ENCODE data around the gene LARGE1.
A peak's percentile ranks its signal among the peaks of the same experiment; 100 is the strongest.
"Not testable (repeated sequence)": the region's sequence is repeated elsewhere in the genome, so short reads cannot be mapped to it uniquely, and the experiment has no call there.

The LARGE1 gene

DNA sequence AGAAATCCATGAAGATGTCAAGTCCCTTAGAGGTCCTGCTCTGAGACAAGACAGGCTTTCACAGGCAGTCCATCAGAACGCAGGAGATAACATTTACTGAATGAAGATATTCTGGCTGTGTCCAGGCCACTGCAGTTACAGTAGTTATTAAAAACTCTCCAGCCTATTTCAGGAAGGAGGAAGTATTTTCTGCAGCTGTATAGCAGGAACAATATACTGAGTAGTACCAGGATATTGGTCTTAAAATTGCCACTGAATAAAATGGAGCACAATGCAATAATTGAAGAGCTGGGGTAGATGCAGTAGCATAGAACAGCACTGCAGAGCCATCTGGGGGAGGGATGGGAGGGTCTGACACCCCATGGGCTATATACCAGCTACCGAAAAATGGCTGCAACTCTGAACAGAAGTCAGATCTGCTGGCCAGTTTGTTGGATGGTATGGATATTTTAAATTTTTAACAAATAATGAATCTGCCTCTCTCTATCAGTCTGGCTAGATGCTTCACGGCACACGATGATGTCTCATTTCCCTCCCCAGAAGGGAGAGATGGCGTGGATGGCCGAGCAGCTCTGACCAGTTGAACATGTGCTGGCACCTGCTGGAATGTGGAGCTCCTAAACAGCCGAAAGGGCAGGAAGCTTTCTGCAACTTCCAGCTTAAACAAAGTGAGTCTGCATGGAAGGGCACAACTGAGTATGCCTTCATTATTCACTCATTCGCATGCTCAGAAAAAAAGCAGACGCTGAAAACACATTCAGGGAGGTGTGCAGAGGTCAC is 520.0 kb downstream of the LARGE1 start:
- DNase-seq, result no peak

DNA sequence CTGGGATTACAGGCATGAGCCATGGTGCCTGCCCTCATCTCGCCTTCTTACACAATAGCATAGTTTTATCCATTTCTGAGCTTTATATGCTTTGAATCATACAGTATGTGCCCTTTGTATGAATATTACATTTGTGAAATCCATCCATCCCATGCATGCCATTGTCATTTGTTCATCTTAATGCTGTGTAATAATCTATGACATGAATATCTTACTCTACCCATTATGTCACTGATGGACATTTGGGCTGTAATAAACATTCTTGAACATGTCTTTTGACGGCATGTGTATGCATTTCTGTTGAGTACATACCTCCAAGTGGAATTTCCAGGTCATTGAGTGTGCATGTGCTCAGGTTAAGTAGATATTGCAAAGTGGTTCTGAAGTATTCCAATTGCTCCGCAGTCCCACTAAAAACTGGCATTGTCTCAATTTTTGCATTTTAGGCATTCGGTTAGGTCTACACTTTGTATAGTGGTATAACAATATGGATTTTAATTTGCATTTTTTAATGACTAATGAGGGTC is 522.8 kb downstream of the LARGE1 start:
- DNase-seq, result no peak

DNA sequence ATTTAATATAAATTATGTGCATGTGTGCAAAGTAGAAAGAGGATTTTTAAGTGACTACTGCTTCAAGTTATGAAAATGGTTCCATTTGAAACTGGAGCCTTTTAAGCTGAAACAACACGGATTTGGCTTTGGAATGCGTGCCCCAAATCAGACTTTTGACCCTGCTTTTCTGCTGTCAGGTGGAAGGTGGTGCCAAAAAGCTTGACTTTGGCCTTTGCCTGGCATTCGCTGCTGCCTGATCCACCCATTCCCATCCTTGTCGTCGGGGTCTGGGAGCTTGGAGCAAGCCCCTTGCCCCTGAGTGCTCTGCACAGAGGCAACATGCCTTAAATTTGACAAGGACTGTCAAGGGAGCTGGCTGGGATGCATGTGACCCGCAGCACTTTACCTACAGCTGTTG is 526.8 kb downstream of the LARGE1 start:
- no peak for DNase-seq

DNA sequence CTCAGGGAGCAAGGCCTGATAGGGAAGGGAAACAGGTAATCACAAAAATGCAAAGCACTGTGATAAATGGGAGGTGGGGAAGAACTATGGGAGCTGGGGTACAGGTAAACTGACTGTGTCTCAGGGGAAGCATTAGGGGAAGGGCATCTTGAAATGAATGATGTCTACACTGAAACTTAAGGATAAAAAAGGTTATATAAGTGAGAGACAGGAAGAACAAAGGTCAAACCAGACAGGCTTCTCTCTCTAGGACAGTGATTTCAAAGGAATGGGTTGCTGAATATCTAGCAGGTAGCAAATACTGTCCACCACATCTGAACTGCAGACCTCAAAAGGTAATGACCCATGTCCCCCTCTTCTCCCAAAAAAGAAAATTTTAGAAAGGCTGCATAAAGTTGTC is 529.0 kb downstream of the LARGE1 start:
- DNase-seq, result no peak

DNA sequence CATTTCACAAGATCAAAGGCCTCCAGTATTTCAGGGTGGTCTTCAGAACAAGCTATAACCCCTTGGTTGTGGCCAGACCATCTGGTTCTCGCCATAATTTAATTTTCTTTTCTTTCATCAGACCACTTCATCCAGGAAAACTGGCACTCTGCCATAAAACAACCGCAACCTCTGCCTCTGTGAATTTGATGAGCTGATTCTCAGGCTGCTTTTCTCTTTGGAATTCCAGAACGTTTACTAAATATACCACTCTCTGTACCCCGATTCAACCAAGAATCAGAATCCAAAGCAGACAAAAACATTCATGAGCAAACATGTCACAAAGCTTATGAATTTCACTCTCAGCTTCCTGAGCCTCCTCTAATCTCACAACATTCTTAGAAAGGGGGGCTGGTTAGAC is 530.3 kb downstream of the LARGE1 start:
- no peak for DNase-seq

DNA sequence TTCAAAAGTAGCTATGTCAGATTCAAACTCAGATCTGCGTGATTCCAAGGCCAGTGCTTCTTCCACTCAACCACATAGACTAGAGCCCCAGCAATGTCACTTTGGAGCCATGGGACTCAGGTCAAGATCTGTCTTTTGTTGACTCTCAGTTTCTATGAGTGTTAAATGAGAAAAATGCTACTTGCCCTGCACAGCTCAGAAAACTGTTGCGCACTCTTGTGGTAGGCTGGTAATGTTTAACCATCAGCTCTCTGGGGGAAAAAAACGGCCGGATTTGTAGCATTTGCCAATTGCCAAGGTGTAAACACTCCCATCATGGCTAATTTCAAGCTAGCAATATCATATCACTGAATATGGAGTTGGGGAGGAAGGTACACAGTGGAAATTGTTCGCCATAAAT is 534.0 kb downstream of the LARGE1 start:
- no peak for DNase-seq

DNA sequence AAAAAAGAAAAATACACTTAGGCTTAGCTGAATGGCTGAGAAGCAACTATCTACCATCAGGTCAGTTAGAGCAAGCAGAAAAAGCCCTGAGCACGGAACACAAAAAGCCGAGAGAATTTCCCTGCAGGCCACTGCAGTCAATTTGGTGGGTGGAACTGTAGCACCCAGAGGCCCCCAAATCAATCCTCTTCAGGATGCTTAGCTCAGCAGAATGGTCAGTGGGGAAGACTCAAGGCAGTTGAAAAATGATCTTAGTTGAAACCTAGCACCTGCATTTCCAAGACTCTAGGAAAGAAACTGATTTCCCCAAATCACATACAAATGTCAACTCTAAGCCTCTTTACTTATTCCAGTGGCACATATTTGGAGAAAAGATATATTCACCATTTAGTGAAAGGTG is 534.7 kb downstream of the LARGE1 start:
- no peak for DNase-seq

DNA sequence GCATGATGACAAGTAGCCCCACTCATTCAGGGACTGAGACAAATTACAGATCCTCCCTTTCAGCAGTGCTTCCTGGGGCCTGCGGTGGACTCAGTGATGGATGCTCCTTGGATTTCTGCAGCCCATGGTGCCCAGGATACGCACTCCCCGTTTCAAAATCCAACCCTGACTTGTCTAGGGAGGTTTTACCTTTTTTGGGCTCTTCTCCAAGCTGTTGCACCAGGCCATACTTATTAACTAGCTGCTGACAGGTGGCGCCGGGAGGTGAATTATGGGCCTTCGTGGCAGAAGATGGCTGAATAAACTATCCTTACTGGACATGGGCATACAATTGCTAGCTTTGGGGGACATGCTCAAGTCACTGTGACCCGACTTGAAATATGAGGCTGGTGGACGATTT is 537.8 kb downstream of the LARGE1 start:
- no peak for DNase-seq

DNA sequence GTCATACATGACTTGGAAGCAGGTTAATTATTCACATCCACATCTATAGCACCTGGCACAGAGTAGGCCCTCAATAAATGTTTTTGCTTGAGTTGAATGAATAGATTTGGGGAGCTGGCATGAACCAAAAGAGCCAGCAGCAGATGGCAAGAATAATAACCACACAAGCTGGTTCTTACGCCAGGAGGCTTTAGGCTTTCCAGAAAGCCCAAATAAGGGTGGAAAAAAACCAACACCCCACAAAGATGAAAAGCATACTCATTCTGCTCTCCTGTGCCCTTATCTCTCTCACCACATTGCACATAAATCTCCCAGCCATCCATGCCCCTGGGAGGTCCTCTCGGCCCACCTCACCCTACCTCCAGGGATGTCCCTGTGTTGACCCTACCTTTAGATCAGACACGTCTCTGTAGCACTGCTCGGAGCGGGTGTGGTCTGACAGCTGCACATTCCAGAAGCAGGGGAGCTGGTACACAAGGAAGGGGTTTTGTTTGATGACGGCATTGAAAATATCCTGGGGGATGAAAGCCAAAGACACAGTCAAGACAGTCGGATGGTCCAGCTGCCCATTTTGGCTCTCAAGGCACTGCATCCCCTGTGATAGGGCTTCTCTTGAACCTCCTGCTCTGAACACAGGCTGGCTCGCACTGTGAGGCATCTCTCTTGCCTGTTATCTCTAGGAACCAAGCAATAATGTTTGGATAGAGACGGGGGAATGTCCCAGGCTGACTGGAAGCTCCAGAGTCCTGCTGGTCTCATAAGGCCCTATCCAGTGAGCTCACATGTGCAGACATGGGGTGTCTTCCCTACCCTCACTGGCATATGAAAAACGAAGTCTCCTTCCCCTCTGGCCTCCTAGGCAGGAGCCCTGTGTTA is 538.5 kb downstream of the LARGE1 start:
- DNase-seq, result no peak

DNA sequence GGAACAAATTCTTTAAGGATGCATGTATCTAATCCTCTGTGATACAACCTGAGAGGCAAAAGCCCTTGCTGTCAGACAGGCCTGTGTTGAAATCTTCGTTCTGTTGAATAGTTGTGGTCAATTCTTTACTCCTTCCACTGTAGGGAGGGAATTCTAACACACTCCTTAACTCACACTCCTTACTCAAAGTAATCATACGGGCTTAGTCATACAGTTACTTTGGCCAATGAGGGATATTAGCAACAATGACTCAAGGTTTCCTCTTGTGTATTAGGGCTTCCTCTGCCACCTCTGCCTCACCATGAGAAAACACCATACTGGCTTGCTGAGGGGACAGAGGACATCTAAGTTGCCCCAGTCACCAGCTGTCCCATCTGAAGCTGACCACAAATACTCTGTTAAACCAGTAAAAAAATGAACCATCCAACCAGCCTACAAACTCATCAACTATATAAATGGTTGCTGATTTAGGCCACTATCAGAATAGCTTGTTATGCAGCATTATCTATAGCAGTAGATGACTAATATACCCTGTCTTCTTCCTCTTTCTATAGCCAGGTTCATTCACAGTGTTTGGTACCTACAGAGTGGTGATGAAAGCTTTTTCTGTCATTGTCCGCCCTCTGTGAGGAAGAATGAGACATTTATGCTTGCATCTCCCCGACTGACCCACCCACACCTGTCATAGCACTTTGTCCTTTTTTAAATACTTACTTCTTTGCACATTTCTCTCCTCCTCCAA is 539.3 kb downstream of the LARGE1 start:
- DNase-seq, result no peak

DNA sequence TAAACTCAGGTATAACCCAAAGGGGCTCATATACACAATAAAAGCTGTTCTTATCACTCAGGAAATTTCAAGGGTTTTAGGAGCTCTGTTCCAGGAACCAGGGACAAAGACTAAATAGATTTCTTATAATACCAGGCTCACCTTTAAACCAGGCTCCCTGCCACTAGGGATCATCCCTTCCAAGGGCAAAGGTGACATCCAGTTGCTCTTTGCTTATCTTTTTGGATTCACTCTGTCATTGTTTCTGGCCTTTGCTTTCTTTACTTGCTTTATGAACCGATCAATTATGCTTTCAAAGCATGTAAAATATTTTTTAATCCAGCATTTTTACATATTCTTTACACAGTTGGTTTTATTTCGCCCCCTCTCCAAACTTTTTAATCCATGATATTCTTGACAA is 540.4 kb downstream of the LARGE1 start:
- no peak for DNase-seq

DNA sequence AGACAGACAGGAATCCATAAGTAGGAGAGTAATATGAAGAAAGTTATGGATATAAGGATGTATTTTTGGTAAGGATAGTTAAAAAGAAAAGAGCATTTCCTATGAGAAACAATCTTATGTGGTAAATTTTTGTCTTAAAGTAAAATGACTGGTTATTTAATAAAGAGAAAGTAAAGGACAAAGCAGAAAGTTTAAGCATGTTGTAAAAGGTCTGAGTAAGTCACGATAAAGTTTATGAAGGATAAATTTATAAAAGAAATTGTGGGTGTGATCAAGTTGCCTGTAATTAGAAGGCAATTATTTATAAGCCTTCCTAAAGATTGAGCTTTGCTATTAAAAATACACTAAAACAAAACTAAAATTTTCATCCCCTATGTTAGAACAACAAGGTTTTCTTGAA is 547.4 kb downstream of the LARGE1 start:
- no peak for DNase-seq

DNA sequence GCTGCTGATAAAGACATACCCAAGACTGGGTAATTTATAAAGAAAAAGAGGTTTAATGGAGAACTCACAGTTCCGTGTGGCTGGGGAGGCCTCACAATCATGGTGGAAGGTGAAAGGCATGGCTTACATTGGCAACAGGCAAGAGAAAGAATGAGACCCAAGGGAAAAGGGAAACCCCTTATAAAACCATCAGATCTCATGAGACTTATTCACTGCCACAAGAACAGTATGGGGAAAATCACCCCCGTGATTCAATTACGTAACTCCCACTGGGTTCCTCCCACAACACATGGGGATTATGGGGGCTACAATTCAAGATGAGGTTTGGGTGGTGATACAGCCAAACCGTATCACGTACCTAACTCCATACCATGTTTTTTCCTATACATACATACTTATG is 557.0 kb downstream of the LARGE1 start:
- DNase-seq, result not testable (repeated sequence)

DNA sequence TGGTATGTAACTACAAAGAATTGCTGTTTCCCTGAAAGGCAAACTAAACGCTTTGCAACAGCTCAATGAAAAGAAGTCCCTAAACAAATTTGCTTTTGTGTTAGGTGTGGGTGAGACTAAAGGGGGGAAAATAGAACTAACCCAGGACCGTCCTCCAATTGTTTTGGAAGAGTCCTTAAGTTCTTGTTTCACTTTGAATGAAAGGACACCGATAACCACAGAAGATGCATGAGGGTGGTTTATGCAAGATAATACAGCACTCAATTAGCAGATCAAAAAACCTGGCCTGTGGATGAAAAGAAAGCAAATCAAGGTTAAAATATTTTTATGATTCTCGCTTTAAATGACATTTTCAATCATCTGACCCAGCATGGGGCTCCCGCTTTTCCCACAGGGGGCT is 557.6 kb downstream of the LARGE1 start:
- no peak for DNase-seq

DNA sequence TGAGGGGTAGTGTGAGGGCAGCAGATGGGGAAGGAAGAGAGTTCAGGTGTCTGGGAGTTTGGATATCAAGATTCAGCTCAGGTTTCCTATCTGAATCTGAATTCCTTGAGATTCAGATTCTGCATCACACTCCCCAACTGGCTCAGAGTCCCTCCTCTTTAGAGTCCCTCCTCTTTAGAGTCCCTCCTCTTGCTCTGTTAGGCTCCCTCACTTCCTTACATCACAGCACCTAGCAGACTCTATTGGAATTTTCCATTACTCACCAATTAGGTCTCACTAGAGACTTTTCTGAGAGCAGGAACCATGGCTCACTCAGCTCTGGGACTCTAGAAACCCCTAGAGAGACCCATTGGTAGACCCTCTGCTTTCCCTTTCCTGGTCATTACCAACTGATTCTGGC is 558.7 kb downstream of the LARGE1 start:
- no peak for DNase-seq

DNA sequence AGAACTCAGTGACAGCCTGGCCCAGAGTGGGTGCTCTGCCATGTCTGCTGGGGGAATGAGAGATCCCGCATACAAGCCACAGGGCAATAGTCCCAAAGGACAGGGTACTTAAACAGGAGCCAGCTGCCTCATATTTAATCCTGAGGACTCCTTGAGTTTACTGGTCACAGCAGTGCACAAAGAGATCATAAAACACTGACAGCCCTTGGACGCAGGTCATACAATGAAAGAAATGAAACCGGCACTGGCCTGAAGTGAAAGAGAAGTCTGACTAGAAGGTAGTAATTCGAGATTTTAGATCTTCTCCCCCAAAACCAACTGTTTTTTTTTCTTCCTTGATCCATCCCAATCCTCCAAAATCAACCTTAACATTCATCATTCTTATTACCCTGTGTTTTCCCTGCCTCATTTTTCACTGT is 562.3 kb downstream of the LARGE1 start:
- peak; percentile 81 for DNase-seq

DNA sequence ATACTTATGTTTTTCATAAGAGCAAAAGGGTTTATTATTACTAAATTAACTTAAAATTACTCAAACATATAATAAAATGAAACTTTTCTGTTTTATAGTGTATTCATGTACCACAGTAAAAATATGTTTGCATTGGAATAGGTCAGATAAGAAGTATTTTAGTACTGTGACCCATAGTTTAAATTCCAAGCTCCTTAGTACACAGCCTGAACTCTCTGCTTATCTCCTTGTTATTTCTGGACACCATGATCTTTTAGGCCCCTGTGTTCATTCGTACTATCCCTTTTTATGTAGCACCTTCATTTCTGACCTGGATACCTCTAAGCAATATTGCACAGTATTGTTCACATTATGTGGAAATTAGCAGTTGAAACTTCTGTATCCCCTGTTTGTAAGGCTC is 565.3 kb downstream of the LARGE1 start:
- DNase-seq, result no peak

DNA sequence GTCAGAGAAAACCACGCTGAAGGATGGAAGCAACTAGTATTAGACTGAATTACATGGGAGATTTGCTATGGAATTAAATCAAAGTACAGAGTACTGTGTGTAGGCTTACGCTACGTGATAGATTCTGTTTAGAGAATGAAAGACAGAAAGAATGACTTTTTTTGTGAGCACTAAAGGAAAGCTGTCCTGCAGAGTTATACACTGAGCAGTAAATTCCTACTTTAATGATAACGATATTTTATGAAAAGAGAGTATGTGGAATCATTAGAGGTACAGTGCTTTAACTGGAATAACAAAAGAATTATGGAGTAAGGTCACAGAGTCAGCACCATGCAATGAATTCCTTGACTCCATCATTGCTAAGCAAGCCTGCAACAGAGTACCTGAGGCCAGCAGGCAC is 566.8 kb downstream of the LARGE1 start:
- DNase-seq, result no peak

DNA sequence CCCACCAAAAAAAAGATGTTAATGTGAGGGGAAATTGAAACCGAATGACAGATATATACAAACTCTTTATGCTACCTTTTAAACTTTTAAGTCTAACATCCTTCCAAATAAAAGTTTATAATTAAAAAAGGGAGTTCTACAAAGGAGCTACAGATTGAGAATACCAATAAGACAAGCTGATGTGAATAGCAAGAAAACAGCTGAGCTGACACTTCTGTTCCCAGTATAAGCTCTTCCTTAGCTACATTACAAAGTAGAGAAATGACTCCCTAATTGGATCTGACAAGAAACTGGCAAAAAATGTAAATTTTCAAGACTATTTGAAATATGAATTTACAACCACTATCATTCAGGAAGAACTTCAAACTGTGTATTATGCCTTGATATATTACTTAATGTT is 567.5 kb downstream of the LARGE1 start:
- no peak for DNase-seq

DNA sequence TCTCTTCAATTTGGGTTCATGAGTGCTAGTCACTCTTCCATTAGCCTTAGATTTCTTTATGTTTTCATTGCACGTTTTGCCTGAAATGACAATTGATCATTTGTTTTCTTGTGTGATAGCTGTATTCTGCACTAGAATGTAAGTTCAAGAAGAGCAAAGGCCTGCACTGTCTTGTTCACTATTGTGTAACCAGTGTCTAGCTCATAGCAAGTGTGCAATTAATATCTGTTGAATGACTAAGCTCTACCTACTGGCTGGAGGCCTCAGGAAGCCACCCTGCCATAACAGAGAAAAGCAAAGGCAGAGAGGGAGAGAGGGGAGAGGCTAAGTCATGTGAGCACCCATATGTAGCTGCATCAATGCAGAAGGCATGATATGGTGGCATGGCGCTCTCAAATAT is 569.3 kb downstream of the LARGE1 start:
- no peak for DNase-seq

DNA sequence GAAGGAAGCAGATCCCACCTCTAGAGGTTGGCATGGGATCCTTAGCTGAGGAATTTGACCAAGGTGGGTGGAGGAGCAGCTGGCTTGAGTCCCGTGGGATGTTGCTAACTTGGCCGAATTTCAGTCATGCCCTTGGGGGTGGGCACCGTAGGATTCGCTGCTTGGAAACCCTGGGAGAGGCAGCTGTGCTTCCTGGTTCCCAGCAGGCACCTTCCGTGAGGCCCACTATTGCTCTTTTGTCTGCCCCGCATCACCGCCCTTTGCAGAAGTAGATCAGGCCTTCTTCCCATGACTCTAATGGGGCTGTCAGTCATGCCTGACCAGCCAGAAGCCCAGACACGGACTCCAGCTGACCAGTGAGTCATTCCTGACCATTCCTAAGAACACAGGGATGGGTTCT is 569.8 kb downstream of the LARGE1 start:
- no peak for DNase-seq

DNA sequence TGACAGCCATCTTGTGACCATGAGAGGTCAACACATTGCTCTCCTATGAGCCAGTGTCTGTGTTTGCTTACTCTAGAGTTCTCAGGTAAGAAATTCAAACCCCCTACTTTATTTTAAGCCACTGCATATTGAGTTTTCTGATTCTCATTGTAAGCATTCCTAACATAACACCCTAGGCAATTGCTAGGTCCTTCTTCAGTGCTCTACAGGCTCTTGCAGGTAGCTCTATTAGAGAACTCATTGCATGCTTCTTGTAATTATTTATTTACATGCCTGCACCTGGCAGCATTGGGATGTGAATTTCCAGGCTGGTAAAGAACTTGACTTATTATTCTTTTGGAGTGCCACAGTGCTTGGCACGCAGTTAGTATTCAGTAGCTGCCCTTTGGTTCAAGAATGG is 573.3 kb downstream of the LARGE1 start:
- no peak for DNase-seq

DNA sequence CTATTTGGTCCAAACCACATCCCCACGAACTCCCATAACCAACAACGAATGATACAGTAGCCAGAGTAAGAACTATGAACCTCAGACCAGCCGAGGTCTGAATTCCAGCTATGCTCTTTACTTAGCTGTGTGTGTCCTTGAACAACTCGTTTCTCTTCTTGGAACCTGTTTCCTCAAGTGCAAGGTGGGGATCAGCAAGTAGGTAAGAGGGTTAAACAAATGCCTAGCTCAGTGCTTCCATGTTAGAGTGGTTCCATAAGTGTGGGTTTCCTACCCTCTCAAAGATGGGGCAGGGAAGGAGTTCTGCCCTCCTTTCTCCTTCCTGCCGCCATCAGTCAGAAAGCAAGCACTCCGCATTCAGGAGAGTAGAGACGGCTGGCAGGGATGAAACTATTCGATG is 578.7 kb downstream of the LARGE1 start:
- DNase-seq, result no peak

Measured in DMS153 (cell line).